Natural killer cell (primary cell): ENCODE data around the gene OR51B2. TPM values are rescaled to one million over a fixed set of nuclear protein-coding genes. Genes with fewer than 3 reads are reported as not detected.

Source experiments
- ATAC-seq, 3 donors: fragments of 150-1000 bp in 2 of 3; fragments of 200-7000 bp in 1 of 3; cut with Tn5 transposase; 1 replicate in 1 of 3; 2 replicates in 2 of 3; pipeline ENCODE4 v1.10.0; 2021; ENCODE audit warnings: mild to moderate bottlenecking in 2 of 3, moderate library complexity in 2 of 3
- DNase-seq, 2 donors: peaks; one replicate each; pipeline versions ENCODE4 v3.0.0 to v3.0.0-alpha.2; 2013 to 2021; ENCODE audit warnings: mixed read lengths in 1 of 2
- H3K27ac ChIP-seq: one replicate; pipeline ENCODE4 v1.5.1; 2013; ENCODE audit warnings: mild to moderate bottlenecking, low read length
- H3K27me3 ChIP-seq: one replicate; pipeline ENCODE4 v1.6.1; 2013; ENCODE audit warnings: low read length; ENCODE audit not compliant: control insufficient read depth, insufficient read depth
- H3K36me3 ChIP-seq: one replicate; pipeline ENCODE4 v1.6.1; 2013; ENCODE audit warnings: low read length; ENCODE audit not compliant: control insufficient read depth, insufficient read depth
- H3K4me1 ChIP-seq: one replicate; pipeline ENCODE4 v1.6.1; 2013; ENCODE audit warnings: low read length; ENCODE audit not compliant: control insufficient read depth, insufficient read depth
- H3K4me3 ChIP-seq: one replicate; pipeline ENCODE4 v1.5.1; 2013; ENCODE audit warnings: low read length
- H3K9me3 ChIP-seq: one replicate; pipeline ENCODE4 v1.6.1; 2013; ENCODE audit warnings: low read length; ENCODE audit not compliant: control insufficient read depth, insufficient read depth
- H3K27ac Mint-ChIP-seq, 2 donors: one replicate each; pipeline ENCODE4 v1.8.0; 2022; ENCODE audit warnings: mild to moderate bottlenecking in 2 of 2, mixed read lengths in 2 of 2, moderate library complexity in 1 of 2
- H3K27me3 Mint-ChIP-seq, 2 donors: one replicate each; pipeline ENCODE4 v1.8.0; 2022; ENCODE audit warnings: low read depth in 2 of 2, mixed read lengths in 2 of 2
- H3K36me3 Mint-ChIP-seq: one replicate; pipeline ENCODE4 v1.8.0; 2022; ENCODE audit warnings: mixed read lengths
- H3K4me1 Mint-ChIP-seq, 2 donors: one replicate each; pipeline ENCODE4 v1.8.0; 2022; ENCODE audit warnings: mixed read lengths in 2 of 2
- H3K4me3 Mint-ChIP-seq: one replicate; pipeline ENCODE4 v1.8.0; 2022; ENCODE audit warnings: mild to moderate bottlenecking, moderate library complexity, mixed read lengths
- H3K9me3 Mint-ChIP-seq, 2 donors: one replicate each; pipeline ENCODE4 v1.8.0; 2022; ENCODE audit warnings: mixed read lengths in 2 of 2
- CTCF ChIP-seq: fragments of 200-600 bp; IDR thresholded peaks from one replicate; pipeline ENCODE4 v1.8.0; 2022; ENCODE audit warnings: antibody characterized with exemption
- WGBS: methylation state at CpG from one replicate; pipeline ENCODE4 v1.1.7; 2013; ENCODE audit warnings: missing lambda C conversion rate; ENCODE audit not compliant: insufficient coverage; 5-methylcytosine and 5-hydroxymethylcytosine counted together
- intact Hi-C: fragments of 100-400 bp; cut with micrococcal nuclease; formaldehyde crosslinking; loops from one replicate; pipeline ENCODE4 v1.14.2; 2022
- total RNA-seq, 4 donors: library from RNA; stranded (reverse); fragments of 120-200 nt in 1 of 4; gene quantifications; one replicate each; pipeline versions ENCODE4 v1.2.3 to v1.2.4, GENCODE V29; 2013 to 2022

OR51B2 gene
- total RNA-seq, 3 donors from 2014 or later (not counting 1 experiment from before 2014, with no cell fraction given), result not detected

DNA sequence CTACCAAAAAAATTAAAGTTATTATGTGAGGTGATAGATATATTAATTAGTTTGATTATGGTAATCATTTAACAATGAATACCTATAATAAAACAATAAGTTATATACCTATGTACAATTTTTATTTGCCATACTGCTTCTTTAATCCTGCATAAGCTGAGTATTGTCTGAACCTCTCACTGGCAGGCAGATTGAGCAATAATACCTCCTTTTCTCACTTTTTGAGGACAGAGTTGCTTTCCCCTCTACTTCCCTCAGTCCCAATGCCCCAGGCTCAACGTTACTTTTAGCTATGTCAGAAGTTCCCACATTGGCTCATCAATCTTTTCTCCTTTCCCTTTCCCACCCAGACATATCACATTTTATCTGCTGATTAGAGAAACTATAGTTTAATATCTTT lies 25.5 kb upstream of the OR51B2 start:
- H3K27ac Mint-ChIP-seq, result no peak overlapping the region
- H3K4me3 ChIP-seq, result no peak overlapping the region
- no peak overlapping the region for H3K4me3 Mint-ChIP-seq
- H3K27me3 Mint-ChIP-seq, result peaks cover 0 to 5% of the 10 kb centered on the region in 2 donors
- DNase-seq (no peak), ATAC-seq (no peak)
- 69% methylated on average over 1 of the region's 1 CpG for WGBS
- no peaks in the 10 kb centered on the region for H3K9me3 ChIP-seq
- TF ChIP-seq CTCF, result no peak
- peaks cover 3% of the 10 kb centered on the region in 2 donors for H3K9me3 Mint-ChIP-seq
- no peaks in the 10 kb centered on the region for H3K4me1 ChIP-seq
- no peaks in the 10 kb centered on the region for H3K36me3 ChIP-seq
- H3K4me1 Mint-ChIP-seq, result no peaks in the 10 kb centered on the region
- H3K36me3 Mint-ChIP-seq, result no peaks in the 10 kb centered on the region
- intact Hi-C loops, result no loop called here
- H3K27me3 ChIP-seq, result no peaks in the 10 kb centered on the region
- no peak overlapping the region for H3K27ac ChIP-seq

- no peaks in the 10 kb centered on the region for H3K36me3 Mint-ChIP-seq
- peaks cover 0 to 5% of the 10 kb centered on the region in 2 donors for H3K27me3 Mint-ChIP-seq
- intact Hi-C loops, result no loop called here
- H3K4me3 Mint-ChIP-seq, result no peak overlapping the region
- Histone ChIP-seq H3K27ac (no peak overlapping the region), H3K4me3 (no peak overlapping the region), H3K9me3 (no peaks in the 10 kb centered on the region), H3K27me3 (no peaks in the 10 kb centered on the region), H3K4me1 (no peaks in the 10 kb centered on the region), H3K36me3 (no peaks in the 10 kb centered on the region)
- no peak for TF ChIP-seq CTCF
- H3K27ac Mint-ChIP-seq, result no peak overlapping the region
- peaks cover 3% of the 10 kb centered on the region in 2 donors for H3K9me3 Mint-ChIP-seq
- 77% methylated on average over 2 of the region's 3 CpGs for WGBS
- DNase-seq (no peak), ATAC-seq (no peak)
- H3K4me1 Mint-ChIP-seq, result no peaks in the 10 kb centered on the region
These were observed 24.6 kb upstream of the OR51B2 start for GRCh38 chr11:5348551-5349194.

DNA sequence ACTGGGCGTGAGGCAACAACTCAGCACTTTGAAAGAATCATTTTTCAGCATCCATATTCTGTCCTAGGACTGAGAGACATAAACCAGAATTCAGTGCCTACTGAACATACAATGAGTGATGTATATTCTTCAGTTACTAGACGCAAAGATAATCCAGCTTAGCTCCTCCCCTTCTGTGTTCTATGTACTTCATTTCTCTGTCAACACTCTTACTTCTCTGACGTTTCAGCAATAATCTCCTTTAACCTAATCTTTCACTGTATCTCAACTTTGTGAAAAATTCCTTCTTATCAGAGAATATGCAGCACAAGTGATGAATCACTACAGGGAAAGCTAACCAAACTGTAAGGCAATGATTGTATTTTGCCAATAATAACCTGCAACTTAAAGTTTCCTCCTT lies 21.7 kb upstream of the OR51B2 start:
- Histone ChIP-seq H3K9me3 (no peaks in the 10 kb centered on the region), H3K27ac (no peak overlapping the region), H3K4me3 (no peak overlapping the region), H3K27me3 (no peaks in the 10 kb centered on the region), H3K4me1 (no peaks in the 10 kb centered on the region), H3K36me3 (no peaks in the 10 kb centered on the region)
- no peak for ATAC-seq
- Mint-ChIP-seq H3K27ac (no peak overlapping the region), H3K4me1 (no peaks in the 10 kb centered on the region), H3K4me3 (no peak overlapping the region), H3K36me3 (no peaks in the 10 kb centered on the region), H3K27me3 (peaks cover 3 to 5% of the 10 kb centered on the region in 2 donors), H3K9me3 (peaks cover 3% of the 10 kb centered on the region in 2 donors)
- intact Hi-C loops, result no loop called here
- WGBS, result 76% methylated on average over 3 of the region's 3 CpGs
- TF ChIP-seq CTCF, result no peak
- DNase-seq, result no peak
